GM21381 (cell line): ENCODE data around the gene TMEM30B.
"Not testable (repeated sequence)": the region's sequence is repeated elsewhere in the genome, so short reads cannot be mapped to it uniquely, and the experiment has no call there.

Experiments used
- ATAC-seq: cut with Tn5 transposase; IDR thresholded peaks from one replicate; pipeline ENCODE4 v1.9.1; 2021; ENCODE audit warnings: mild to moderate bottlenecking, moderate library complexity; ENCODE audit not compliant: unreplicated experiment

Gene TMEM30B

DNA sequence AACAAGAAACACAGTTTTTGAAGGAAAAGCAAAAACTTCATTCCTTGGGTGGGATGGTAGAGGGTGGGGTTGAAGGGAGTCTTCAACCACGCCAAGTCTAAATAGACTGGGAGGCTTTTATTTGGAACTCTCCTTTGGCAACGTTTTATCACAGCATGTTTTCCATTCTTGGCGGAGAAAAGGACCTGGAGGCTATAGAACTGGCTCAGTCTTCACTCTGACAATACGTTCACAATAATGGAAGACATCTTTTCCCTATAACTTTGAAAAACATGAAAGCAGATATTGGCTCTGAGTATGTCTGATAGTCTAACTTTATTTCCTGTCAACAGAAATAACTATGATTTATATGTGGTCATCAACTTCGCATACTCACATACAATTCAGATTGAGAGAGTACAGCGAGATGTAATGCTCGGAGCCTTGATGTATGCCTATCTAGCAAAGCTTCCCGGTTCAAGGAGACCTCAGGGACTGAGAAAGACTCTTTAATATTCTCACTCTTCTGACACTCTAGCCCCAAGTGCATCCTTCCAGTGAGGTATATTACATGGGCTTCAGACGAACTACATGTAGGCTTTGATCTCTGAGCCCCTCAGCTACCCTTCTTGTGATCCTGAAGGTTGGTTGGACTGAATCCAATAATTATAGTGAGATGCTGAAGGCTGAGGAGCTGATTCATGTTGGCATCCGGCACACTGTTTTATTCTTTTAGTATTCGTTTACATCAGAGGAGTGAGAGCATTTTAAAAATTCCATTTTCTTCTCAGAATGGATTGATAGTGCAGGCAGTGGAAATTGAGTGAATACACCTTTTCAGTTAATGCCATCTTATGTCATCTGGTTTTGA is 14.0 kb downstream of the TMEM30B start:
- ATAC-seq: no peak

DNA sequence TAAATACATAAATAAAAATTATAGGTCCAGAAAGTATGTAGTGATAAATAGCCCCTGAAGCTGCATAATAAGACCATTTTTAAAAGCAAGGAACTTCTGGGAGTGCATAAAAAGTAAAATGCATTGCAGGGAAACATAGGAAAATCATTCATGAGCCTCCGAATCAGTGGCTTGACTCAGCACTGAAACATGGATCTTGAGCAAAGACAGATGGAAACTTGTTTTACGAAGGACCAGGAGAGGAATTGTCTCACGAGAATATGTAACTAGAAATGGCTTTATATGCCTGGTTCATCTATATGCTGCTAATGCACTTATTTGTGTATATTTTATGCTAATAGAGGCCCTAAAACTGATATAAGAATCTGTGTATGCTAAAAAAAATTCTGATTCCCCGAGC is 14.7 kb downstream of the TMEM30B start:
- no peak for ATAC-seq

DNA sequence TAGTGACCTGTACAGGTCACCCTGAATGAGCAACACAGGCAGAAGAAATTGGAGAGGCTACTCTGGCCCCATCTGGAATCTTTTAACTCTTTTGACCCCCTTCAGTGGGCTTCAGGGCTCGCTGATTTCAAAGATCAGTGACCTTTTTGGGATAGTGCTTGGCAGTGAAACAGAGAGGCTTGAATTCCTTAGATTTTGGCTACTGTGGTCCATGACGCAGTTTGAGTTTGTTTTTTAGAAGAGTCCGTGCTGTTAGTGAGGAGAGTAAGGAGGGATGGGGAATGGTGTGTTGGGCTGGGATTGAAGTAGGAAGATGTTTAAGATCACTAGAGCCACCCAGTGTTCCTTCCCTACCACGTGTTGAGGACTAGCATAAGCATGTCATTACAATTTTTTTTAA is 16.5 kb downstream of the TMEM30B start:
- ATAC-seq: no peak

DNA sequence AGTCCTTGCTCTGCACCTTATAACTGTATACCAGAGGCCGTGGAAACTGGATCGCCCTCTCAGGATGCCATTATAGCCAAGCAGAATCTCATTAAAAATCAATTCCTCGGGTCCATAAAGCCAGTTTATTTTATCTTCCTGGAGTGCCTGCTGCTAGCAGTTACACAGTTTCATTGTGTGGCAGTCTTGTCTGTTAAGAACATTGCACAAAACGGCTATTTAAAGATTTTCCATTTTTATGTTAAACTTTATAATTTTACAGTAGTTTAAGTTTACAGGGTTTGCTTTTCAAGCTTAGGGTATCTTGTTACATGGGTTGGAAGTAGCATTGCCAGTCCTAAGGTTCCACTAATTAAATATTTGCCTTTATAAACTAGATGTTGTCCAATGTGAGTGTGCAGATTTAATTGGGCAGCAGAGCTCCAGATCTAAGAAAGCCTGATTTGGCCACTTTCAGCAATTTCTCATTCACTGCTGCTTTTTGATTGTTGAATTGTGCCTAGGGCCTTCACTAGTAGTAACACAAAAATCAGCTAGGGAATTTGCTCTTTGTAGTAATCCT is 17.0 kb downstream of the TMEM30B start:
- ATAC-seq: no peak

DNA sequence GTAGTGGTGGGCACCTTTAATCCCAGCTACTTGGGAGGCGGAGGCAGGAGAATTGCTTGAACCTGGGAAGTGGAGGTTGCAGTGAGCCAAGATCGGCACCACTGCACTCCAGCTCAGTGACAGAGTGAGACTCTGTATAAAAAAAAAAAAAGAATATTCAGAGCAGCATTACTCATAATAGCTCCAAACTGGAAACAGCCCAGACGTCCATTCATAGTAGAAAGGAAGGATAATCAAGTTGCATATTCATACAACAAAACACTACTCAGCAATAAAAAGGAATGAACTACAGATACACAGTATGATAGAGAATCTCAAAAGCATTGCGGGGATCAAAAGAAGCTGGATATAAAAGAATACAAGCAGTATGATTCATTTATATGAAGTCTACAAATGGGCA is 19.1 kb downstream of the TMEM30B start:
- no peak for ATAC-seq

DNA sequence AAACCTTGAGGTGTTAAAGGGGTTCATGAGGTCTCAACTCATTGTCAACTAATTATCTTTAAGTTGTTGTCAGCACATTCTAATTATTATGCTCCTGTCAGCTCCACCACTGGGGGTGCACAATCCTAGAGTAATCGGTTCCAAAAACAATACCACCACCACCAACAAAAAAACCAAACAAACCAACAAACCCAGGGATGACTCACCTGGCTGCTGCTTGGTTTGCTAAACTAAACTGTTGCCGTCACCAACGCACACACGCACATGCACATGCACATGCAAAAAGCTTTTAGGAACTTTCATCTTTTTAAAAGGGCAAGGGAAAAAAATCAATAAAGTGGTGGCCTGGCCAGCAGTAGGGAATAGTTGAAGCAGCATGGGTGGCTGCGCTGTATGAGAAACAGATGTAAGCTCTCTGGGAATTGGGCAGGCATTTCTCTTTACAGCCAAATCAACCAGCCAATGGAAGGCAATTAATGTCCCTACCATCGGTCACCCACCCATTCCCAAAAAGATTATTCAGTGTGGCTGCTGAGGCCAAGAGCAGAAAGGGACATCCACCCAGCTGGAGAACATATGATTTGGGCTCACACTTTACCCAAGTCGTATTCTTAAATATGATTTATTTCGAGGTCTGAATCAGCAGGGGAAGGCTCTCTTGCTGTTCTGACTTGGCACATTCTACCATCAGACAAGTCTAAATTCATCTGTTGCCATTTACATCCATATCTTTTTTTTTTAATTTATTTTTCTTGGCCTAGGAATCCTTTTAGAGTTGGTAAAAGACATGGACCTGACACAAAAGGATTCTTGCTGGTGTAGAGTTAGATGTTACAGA is 20.0 kb downstream of the TMEM30B start:
- no peak for ATAC-seq

DNA sequence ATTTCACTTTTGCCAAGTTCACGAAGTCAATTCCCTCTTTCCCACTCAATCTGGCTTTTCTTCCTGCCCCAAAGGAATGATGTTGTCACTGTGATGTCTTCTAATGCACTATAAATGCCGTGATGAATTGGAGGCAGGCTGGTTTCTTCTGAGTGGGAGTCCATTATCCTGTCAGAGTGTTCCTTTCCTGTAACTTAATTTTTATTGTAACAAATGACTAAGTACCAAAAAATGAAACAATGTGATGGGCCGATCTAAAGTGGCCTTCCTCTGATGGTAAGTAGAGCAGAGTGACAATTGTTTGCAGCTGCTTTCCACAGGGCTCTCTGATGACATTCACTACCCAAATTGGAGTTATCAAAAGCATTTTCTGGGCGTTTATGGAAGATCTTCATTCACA is 22.2 kb downstream of the TMEM30B start:
- ATAC-seq: no peak

DNA sequence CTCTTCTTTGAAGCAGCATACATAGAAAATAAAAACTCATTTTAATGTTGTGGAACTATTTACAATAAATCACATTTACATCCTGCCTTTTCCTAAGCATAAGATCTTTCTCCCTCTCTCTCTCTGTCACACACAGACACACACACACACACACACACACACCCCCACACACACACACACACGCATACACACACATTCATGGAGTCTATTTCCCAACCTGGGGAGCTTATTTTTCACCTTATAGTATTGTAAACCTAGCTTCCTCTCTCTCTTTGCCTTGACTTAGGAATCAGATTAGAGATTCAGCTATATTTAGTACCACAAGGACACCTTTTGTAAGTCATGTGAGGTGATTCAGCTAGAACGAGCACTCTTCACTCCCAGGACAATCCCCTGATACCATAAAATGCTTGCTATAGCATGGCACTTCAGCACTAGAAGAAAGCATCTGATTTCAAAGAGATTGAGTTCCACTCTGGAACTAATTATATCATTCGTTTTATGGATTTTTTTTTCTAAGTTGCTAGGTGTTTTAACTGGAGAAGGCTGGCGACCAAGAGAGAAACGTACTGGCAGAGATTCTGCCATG is 23.6 kb downstream of the TMEM30B start:
- ATAC-seq: no peak

DNA sequence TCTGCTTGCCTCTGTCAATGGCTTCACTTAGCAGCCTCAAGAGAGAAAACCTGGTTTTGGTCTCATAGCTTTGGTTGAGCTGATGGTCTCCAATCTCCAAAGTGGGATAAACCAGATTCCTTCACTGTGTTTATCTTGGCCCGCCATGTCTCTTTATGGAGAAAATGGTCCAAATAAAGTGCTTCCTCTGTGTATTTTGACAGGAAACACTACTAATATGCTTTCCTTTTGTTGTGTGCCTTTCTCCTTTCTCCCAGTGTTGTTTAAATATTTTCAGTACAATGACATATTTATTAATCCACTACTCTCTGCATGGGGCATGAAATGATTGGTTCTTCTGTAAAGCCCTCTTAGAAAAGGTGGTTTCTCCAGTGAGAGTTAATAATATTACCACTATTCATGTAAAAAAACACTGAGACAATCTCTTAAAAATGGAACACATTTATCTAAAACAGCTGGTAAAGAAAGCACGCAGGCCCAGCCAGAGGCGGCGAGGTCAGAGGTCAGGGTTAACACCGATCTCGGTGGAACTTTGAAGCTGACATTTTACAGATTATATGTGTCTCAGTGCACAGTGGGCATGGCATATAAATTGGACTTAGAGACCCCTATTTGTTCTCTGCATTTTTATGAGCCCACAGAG is 24.2 kb downstream of the TMEM30B start:
- no peak for ATAC-seq

DNA sequence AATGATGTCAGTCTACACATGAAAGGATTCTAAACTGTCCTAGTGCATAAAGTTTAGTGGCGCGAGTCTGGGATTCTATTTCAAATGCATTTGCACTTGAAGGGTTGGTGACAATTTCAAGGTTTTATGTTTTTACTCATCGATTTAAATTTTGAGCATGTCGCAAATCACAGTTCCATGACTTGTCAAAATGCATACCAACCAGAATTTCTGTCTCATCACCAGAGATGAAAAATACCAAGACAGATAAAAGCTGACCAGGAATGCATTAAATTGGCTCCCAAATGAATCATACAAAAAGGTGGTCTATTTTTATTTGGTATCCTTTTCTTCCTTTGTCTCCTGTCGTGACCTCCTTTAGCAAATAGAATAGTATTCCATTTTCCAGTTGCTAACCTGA is 25.2 kb downstream of the TMEM30B start:
- ATAC-seq: no peak

DNA sequence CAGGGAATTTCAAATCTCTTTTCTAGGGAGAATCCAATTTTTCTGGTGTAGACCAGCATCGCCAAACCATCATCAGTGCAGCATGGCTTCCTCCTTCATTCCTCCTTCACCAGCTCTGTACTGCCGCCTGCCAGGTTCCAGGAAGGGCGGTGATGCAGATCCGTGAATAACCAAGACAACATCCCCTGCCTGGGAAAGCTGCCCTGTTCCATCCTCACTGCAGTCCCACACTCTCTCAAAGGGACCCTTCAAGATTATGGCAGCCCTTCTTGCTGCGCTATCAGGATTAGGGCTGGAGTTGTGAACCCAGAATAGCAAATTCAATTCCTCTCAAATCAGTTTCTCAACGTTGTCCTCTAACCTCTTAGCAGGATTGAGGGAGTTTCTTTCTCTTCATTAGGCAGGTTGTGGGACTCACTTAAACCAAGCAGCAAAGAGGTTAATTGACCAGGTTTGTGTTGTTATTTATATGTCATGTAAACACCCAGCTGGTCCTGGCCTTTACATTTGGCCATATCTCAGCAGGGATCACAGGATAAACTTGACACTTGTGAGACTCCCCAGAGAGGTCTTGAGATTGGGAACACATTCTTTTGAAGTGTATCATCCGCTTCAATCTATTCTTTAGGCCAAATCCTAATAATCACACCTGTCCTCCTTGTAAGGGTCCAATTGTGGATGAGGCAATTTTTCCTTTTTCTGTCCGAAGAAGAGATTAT is 26.2 kb downstream of the TMEM30B start:
- ATAC-seq: no peak

DNA sequence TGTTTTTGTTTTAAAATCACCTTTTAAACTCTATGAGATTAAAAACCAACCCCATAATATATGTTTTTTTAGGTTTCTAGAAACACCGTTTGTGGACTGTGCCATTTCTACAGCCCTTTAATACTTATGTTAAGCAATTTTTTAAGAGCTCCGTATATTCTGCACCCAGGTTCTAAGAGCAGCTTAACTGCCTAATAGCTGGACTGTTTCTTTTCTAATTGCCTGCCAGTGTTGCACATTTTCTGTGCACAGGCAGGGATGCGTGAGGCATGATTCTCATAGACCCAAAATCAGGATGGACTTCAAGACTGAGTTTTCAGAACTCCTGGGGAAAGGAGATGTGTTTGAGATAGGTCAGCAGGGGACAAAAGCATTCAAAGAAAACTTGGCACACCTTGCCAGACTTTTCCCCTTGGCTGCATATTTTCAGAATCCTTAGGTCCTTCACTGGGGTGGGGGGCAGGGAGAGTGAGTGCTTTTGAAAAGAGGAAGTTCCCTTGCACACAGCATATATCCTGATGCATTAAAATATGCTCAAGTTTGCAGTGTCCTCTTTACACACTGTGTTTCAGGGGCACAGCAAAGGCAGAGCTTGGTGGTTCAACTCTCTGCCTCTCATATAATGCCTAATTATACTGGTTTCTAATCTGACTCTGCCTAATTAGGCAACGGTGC is 27.9 kb downstream of the TMEM30B start:
- no peak for ATAC-seq

DNA sequence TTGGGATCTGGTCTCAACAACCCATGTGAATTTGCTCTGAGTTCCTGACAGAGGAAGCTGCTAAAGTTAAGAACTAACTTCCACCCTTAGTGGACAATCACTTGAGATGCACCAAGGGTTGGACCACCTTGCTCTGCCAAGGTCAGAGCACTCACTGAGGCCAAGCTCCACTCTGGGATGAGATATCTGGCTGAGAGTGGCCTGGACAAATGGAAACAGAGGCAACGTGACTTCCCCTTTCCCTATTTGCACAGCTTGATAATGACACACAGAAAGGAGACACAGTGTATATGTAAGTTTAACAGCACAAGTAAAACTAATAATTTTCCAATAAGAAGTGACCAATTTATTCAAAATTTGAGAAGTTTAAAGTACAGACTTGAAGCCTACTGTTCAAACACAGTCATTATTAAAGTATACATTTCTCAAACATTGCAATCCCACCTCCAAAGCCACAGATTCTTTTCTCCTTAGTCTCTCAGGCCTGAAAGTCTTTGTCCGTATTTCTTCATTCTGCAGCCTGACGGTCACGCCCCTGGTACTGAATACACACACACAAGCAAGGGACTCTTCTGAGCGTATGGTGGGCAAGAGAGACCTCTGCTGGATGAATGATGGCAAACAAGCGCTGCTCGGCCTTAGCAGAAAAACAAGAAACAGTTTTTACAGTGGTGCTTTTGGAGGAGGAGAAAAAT is 28.6 kb downstream of the TMEM30B start:
- peak; percentile 90 for ATAC-seq

DNA sequence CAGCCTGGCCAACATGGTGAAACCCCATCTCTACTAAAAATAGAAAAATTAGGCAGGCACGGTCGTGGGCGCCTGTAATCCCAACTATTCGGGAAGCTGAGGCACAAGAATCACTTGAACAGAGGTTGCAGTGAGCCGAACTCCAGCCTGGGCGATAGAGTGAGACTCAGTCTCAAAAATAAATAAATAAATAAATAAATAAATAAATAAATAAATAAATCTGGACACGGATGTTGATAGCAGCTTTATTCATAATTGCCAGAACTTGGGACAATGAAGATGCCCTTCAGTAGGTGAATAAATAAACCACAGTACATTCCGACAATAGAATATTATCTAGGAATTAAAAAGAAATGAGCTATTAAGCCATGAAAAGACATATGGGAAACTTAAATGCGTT is 31.1 kb downstream of the TMEM30B start:
- ATAC-seq: no peak

DNA sequence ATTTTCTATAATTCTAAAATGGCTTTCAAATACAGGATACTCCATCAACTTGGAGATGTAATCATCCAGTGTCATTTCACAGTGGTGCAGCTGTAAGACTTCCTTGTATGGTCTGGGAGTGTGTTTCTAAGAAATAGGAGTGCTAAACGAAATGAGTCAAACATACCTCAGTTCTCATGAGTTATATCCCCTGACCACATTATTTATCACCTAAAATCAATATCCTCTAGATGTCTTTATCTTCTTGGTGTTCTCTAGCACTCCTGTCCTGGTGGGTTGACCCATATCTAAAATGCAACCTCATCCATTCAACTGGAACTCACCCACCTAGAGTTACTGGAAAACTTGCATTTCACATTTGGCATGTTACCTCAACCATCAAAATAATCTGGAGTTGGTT is 33.2 kb downstream of the TMEM30B start:
- no peak for ATAC-seq

DNA sequence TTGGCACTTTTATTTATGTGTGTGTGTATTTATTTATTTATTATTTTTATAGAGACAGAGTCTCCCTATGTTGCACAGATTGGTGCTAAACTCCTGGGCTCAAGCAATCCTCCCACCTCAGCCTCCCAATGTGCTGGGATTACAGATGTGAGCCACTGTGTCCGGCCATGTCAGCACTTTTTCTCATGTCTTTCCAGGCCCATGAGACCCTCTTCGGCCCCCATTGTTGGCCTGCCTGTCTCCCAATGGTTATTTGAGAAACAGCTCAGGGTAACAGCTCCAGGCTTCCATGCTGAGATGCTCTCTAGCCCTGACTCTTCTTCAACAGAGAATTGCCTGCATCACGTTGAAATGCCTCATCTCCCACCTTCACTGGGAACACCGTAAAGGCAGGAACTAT is 34.4 kb downstream of the TMEM30B start:
- ATAC-seq: no peak

DNA sequence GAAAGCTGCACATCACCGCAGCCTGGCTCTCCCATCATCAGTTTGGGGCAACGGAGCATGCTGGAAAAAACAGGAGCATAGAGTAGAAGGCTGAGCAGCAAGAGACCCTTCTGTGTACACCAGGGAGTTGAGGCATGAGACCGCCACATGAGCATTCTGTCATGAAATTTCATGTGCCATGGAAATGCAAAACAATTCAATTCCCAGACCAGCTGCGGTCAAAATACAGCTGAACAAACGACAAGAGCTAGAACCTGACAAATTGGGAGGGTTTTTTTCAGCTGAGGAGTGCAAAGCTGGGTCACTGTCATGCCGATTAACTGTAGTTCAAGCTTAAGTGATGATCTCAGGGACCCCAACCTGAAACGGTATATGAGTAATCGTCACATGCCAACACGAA is 37.1 kb downstream of the TMEM30B start:
- no peak for ATAC-seq

DNA sequence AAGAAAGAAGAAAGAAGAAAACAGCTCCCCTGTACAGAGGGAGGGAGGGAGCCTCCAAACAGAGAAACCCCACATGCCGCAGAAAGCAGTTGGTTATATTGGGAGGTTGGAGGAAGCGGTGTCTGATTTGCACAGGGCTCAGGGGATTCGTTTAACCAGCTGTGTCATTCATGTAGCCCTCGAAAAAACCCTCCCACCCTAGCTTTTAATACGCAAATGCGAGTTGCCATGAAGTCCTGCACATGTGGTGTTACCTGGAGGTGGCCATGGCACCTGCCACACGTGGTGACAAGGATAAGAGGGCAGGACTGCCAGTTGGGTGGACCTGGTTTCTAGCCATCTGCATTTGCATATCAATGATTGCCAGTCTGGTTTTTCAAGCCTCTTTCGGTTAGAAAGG is 40.9 kb downstream of the TMEM30B start:
- ATAC-seq: no peak

DNA sequence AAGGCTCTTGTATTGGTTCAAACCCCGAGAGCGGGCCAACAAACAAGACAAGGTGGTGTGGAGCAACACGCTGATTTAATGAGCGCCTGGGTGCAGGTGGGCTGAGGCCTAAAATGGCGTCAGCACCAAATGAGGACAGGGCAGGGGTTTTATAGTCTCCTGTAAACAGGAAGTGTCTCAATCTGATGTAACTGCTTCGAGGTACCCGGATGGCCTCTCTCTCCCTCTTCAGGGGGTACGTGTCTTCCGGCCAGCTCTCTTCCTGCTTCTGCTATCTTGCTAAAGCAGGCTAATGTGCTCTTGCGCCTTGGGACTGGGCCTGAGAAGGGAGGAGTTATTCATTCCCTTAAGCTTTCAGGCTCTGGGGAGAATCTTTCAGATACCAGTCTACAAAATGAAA is 41.9 kb downstream of the TMEM30B start:
- ATAC-seq: not testable (repeated sequence)
